ENCODE measurements around the gene STK17B.

The STK17B gene

DNA sequence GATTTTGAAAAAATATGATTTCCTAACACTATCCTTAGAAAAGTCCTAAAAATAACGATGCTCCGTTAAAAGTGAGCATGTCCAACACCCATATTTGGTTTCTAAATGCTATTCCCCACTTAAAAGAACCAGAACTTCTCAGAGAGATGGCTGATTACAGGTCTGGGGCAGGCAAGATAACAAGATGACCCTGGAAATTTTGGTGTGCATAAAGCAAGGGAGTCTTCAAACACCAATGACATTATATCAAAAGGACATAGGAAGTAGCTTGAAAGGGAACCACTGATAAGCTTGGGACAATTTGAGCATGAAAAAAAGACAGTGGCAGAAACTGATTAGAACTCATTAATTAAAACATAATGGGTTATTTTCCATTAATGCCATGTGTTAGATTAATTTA is 17.9 kb downstream of the STK17B start:
- no peak for DNase-seq

DNA sequence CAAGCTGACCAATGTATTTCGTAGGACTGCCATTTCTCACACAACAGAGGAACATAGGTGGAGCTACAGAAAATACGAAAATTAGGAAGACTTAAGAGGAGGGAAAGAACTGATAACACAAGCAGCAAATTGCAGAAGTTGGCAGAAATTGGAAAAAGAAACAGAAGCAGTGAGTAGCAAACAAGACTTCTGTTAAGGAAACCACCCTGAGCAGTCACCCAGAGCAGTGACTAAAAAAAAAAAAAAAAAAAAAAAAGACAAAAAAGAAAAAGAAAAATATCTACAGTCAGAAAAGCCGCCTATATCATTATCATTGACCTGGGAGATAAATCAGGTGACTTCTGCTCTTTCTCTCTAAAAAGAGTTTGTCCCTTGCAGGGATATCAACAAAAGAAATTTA is 21.4 kb downstream of the STK17B start:
- DNase-seq = peak in 1 of 2 donors; percentile 82

DNA sequence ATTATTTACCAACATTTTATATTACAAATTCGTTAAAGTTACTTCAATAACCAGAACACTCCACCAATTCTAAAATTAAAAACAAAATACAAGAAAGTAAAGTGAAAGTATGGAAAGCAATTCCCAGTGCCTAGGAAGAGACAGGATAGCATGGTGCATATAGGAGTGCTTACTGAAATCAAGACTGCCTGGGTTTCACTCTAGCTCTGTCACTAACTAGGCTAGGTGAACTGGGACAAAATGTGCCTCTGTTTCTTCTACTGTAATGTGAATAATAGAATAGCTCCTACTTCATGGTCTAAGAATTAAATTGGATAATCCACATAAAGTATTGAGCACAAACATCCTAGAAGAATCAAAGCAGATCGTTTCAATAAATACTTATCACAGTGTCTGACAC is 22.6 kb downstream of the STK17B start:
- DNase-seq = no peak

DNA sequence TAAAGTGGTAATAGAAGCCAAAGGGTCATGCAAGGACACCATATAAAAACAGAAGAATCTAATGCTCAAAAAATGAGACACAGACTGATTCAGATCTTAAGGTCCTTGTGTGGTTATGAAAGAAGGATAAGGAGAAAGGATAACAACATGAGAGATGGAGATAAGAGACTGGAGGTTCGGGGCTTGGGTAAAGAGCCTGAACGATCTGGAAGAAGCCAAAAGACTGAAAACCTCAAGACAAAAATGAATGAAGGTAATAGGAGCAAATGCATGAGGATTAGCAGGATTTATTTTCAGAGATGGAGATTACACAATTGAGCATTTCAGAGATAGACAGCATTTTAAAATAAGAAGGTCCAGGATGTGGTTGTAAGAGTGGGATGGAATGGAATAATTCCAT is 26.1 kb downstream of the STK17B start:
- DNase-seq = no peak

DNA sequence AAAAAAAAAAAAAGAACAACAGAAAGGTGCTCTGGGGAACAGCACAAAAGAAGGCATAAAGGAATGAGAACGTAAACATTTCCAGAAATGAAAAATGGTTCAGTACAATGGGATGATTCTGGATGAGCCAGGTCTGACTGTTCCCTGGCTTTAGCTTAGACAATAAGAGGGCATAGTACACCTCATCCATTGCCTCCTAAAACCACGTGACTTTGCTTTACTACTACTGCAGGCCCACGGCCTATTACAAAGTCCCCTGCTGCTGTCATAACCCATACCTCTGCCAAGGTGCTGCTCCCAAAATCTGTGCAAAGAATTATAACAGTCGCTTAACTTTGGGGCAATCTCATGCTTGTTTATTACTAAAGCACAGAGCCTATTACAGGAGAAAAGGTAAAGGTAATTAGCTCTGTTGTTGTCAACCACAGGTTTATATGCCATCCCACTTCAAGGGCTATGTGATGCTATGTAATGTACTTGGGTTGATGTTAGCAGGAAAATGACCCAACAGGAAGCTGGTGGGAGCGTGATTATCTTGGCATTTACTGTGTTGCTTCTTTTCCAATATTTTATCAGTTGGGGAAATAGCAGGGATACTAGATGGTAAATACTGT is 26.8 kb downstream of the STK17B start:
- DNase-seq = no peak

DNA sequence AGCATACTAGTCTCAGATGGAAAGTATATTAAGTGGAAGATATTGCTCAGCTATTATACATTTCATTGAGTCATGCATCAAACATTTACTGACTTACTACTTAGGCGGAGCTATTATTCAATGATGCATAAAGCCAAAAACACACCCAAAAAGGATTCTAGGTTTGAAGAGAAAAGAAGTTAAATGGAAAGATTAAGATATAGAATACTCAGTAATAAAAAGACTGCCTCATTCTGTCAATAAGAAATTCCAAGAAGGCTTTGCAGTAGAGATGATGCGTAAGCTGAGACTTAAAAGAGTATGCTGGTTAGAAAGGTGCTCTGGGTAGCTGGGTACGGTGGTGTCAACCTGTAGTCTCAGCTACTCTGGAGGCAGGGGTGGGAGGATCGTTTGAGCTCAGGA is 27.6 kb downstream of the STK17B start:
- DNase-seq = no peak

DNA sequence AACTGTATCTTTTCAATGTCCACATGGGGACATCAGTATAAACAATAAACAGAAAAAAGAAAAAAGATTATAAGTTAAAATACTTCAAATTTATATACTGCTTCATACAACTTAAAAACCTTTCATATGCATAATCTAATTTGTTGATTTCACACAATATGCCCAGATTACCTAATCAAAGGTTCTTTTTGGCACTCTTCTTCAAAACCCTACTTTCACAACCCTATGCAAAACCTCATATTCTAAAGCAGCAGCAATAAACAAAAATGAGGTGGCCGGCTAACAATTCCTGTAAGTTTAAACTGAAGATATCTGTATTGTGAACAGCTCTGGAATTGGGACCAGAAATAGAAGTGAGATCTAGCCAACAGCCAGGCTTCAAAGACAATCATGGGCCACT is 28.6 kb downstream of the STK17B start:
- DNase-seq = no peak

DNA sequence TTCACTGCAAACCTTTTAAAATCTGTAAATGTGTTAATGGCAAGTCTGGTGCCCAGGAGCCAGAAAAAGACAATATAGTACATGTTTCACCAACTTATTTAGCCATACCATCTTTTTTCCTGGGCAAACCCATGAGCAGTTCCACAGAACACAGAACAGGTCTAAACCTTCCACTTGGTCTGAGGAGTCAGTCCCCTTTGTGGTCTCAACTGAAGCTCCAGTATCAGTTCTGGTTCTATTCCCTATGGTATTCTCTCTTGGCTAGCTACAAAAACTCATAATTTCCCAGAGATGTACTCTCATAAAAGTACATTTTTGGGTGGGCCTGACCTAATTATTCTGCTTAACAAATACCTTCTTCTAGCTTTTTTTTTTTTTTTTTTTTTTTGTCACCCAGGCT is 31.2 kb downstream of the STK17B start:
- no peak for DNase-seq

DNA sequence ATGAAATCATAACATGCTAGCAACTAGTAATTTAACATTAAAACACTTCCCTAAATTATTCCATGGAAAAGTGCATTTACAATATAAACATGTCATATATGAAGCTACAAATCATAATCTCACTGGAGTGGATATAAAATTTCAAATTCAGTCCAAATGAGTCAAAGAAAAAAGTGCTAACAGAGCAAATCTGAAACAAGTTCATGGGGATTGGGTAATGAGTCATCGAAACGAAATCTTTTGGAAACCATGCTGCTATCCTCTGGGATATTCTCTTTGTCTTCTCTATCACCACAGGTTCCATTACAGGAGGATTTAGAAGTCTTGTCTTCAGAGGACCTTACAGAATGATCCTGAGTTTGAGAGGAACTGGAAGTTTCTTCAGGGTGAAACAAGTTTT is 34.1 kb downstream of the STK17B start:
- no peak for DNase-seq

DNA sequence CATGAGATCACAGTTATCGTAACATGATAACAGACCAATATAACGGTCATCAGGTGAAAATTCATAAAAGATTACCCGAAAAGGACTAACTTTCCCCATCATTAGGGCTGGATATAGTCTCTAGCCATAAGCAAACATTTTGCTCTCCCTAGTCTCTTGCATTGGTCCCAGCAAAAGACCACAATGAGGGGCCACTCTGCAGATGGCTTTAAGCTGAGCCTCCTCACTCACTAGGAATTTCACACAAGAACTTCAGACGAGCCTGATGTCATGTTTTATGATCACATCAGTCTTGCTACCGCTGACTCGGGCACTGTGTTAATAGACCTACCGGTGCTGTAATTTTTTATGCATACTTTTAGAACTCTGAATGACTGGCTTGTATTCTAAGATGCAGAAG is 35.2 kb downstream of the STK17B start:
- DNase-seq = no peak

DNA sequence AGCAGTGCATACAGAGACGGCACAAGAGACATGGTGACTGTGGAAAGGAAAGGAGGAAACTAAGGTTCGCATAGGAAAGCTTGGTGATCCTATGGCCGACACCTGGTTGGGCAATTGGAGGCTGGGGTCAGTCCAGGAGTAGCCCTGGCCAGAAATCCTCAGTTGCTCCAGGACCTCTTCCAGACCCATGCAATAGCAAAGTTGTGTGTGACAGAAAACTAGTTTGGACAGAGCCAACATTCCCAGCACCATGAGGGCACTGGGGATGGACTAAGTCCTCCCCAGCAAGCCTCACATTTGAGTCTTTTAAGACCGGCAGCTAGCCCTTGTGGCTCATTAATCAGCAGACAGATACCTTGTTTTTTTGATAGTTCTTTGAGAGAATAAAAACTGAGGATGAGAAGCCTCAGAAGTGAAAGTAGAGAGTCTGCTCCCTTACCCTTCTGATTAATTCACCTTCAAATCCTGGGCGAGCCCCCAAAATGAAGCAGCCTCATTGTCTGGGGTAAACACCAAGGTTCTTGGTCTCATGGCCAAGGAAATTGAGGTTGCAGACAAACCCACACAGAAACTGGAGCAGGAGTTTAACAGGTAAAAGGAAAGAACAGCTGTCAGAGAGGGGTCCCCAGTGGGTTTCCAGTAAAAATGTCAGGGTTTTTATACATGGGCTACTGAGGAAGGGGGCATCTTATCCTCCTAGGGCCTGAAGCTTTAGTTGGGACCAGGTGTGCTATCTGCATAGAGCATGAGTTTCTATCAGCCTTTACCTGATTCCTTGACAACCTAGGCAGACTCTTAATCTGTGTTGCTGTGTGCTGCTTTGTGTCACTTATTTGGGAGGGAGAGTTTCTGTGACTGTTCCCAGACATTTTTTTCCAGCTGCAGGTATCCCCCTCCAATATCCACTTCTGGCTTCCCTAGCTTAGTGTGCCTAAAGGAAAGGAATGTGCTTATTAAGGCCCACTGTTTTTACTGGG is 39.1 kb downstream of the STK17B start:
- no peak for DNase-seq

DNA sequence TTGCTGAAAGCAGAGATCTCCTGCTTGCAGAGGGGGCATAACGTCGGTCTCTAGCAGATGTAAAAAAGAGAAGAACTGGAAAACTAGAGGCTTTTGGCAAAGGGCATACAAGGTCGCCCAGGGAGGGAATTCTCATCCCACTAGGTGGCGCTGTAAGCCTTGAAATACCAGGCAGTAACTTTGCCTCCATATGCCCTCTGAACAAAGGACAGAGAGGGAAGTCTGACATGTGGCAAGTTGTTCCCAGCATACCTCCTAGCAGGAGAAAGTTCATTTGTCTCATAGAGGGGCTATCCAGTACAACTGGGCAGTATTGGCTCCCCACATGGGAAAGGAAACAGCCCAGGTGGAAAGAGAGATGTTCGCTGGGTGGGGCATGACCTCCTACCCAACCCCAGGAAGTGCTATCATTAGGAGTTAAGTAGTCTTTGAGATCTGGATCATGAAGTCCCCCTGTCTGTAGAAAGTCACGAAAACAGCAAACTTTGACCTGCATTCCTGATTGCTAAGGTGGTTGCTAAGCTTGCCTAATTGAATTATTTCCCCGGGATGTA is 39.9 kb downstream of the STK17B start:
- DNase-seq = peak; percentile 25 to 26

DNA sequence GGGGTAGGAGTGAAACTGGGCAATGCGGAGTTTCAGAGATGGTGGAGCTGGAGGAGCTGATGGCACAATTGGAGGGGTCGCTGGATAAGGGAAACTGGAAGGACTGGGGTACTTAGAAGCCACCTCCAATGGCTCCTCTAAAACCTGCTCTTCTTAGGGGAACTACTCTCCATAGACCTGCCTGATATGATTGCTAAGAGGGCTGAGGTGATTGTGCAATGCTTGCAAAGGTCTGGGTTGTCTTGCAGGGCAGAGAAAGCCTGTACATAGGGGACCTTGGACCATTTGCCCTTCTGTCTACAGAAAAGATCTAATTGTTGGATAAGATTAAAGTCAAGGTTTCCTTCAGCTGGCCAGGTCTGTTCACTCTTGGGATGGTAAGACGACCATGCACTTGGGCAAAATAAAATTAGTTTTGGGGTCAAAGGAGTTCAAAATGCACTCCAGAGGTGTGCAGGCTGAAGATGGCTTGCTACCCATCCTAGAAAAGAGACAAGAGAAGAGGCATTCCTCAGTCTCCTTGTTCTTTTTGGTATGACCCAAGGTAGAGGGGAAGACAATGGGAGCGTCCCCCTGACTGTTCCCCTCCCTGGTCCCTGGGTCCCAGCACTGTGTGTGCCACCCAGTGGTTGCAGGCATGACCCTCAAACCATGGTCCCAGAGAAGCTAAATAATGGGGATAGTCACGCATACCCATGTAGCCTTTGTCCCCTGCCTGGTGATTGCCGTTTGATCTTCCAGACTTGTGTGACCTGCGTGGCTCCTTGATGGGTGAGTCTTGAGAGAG is 41.1 kb downstream of the STK17B start:
- no peak for DNase-seq

DNA sequence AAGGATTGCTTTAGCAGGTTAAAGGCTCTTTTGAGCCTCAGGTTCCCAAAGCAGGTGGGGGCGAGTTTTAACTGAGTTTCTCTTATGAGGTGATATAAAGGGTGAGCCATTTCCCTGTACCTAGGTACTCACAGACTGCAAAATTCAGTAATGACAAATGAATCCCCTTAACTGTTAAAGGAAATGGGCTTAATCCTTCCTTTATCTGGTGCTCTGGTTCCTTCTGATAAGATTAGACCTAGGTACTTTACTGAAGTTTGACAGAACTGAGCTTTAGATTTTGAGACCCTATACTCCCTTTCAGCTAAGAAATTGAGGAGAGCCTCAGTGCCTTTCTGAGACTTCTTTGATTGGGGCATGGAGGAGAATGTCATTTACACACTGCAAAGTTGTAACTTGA is 42.6 kb downstream of the STK17B start:
- no peak for DNase-seq

DNA sequence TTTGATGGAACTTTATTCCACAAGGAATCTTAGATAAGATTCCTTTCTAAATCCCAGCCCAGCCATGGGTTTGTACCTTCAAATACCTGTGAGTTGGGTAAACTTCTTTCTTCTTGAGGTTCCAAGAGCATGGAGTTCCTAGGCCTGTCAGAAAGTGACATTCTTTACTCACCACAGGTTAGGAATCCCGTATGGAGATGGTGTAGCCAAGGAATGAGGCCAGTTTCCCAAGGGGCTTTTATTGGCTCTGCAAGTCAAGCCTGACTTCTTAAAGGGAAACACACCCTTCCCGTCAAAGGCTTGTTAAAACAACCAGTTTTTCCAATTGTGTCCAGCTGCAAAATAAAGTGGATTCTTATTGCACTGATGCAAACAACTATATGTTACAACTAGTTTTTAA is 45.8 kb downstream of the STK17B start:
- DNase-seq = no peak

DNA sequence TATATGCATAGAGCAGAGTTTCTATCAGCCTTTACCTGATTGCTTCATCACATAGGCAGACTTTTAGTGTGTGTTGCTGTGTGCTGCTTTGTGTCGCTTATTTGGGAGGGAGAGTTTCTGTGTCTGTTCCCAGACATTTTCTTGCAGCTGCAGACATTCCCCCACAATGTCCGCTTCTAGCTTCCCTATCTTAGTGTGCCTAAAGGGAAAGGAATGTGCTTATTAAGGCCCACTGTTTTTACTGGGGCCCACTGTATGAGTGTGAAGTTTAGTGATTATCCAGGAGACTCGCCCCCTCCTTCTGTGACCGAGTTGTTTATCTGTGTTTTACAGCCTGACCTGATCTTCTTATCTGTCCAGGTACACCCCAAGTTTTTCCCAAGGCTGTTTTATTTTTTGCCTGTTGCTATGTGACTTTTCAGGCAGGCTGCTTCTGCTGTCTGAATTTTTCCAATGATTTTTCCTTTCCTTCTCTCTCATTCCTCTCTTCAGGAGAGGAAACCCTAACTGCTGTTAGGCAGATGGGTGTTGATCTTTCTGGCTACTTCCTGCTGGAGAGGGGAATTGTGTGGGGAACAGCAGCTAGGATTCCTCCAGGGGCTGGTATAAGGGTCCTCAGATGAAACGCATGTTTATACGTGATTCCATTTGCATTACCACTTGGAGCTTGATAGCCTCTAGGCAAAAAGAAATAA is 47.6 kb downstream of the STK17B start:
- DNase-seq = no peak

DNA sequence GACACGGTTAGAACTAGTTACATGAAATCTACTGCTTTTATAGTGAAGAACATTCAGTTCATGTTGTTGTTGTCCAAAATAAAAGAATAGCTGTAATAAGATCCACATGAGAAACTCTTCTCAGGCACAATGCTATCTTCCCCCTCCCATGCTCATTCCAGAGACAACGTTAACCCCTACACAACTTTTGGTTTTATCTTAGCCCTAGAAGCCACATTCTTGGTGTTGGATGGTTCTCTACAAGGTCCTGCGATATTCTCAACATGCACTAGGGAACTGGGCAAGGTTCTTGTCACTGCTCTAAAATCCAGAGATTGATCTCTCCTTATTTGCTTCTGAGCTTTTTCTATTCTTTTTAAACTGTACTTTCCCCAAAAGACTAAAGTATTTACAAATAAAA is 51.5 kb downstream of the STK17B start:
- DNase-seq = no peak

DNA sequence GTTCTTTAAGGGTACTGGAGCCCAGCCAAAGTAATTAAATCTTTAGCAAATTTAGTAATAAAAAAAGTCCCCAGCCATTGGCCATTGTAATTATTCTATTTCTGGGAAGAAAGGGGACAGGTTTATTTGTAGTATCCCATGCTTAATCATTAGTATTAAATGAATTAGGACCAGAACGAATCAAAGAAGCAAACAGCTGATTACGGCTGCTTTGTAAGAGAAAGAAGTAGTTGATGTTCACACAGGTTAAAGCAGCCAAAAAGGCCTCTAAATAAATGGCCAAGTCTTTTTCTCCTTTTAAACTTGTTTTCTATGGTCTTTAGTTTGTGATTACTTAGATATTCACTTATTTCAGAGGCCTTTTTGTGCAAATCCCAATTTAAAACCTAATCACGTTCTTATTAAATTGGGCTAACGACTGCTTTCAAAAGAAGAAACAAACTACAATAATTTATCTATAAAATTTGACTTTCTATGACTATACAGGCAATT is 54.1 kb downstream of the STK17B start:
- no peak for DNase-seq

DNA sequence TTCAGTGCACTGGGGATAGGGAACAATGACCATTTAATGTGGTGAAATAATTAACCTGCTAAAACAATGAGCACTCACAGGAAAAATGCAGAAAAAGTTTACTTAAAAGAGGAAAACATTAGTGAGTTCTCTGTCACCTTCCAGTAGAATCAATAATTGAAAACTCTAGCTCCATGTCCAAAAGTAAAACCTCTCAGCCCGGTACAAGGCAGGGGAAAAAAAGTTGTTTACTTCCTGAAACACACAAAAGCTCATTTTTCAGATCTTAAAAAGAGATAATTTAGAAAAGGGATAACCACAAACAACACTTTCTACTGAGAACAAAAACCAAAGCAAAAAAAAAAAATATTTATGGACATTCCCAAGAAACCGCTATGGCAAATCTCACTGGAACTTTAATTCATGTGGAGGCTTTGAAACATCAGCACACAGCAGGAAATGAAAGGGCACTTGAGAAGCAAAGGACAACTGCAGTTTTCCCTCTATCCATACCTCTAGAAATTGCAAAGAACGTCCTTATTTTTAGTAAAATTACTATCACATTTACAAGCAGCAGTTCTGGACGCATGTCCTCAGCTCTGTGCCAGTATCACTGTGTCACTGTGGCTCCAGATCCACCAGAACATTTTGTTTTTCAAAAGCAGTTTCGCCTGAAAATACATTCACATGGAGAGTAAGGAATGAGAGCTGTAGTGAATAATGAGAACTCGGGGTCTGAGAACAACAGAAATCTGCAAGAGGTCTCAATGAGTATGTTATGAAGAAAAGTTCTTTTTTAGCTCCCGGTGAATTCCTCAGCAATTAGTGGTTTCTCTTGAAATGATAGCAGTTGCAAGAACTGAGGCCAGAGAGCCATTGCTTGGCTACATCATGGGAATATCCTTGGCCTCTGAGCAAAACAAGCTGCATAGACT is 58.1 kb downstream of the STK17B start:
- DNase-seq = no peak

DNA sequence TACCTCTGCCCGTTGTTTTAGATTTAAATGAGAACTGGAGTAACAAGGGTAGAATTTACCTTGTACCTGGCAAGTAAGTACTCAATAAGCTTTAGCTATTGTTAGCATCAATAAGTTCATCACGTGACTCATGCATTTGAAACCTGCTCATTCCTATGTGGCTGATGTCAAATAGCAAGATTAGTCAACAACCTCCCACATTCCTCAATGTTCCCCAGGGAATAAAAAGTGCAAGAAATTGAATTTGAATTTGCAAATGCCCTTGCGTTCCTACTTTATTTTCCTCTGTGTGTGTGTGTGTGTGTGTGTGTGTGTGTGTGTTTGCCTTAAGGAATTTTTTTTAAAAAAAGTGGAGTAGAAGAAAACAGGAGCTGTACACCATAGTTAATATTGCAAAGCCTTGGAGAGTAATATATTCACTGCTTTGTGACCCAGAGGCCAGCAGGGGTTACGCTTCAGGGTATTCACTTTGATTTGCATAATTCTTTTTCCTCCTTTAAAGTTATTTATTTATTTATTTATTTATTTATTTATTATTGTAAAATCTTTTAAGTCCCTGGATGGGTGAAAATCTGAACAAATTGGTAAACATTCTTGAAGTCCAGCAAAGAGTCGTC is 58.9 kb downstream of the STK17B start:
- DNase-seq = no peak

DNA sequence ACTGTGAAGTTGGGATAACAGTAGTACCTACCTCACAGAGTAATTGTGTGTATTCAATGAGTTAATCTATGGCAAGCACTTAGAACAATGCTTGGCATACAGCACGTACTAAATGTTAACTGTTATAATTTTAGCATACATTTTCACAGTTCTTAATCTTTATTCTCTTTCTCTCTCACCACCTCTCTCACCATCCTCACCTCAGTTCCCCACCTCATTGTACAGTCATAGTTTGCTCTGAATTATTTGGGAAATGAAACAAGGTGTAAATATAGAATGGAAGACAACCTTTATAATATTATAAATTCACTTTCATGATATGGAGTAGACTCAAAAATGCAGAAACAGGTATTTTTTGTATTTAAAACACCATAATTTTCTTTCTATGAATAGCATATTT is 62.8 kb downstream of the STK17B start:
- DNase-seq = no peak
